Caki2 (cell line): ENCODE data around the gene RALB. TPM values are rescaled to one million over a fixed set of nuclear protein-coding genes. Genes with fewer than 3 reads are reported as not detected.

Experiments used
- DNase-seq: peaks from one replicate; pipeline ENCODE4 v3.0.0-alpha.2; 2015; ENCODE audit warnings: low read depth
- in situ Hi-C: cut with HindIII; loops from 2 replicates; pipeline ENCODE4 v1.10.0; 2016; ENCODE audit warnings: low sequenced_read_pairs, low pct_unique_long_range_greater_than_20kb, mixed read lengths
- total RNA-seq: library from RNA; depleted of rRNA; stranded (reverse); fragments of >200 nt; shearing (Covaris generic); gene quantifications from 2 replicates; pipeline ENCODE4 v1.2.3, GENCODE V29; 2014; ENCODE audit warnings: low replicate concordance

The RALB gene
- total RNA-seq, 1 experiment from 2014 or later, result 116 TPM

DNA sequence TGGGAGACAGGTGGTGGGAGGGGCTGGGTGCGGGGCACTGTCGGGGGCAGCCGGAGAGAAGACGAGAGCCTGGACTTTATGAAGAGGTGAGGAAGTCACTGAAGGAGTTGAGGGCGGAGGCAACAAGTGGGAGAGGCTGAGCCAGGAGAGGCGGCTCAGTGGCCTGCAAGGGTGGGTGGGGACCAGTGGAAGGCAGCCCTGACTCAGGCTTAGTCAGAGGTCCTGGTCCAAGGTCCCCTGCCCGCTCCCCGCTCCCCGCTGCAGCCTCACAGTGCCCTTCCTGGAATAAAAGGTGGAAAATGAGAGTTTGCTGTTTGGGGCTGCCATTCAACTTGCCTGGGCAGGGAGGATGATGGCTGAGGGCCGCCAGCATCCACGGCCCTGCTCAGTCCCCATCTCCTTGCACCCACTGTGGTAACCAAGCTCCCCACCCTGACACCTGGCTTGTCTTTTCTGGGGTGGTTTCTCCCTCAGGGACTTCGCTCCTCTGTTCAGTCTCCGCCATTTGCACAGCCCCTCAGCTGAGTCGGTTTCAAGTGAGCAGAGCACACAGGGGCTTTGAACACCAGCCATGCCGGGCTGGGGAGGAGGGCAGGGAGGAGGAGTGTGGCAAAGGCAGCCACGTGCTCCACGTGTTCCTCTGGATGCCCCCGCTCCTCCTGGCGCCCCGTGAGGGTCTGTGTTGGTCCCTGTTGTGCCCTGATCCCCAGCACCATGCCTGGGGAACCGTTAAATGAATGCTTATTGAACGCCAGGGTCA lies 13.7 kb upstream of the RALB start:
- in situ Hi-C loops, result no loop called here
- peak; percentile 80 for DNase-seq

DNA sequence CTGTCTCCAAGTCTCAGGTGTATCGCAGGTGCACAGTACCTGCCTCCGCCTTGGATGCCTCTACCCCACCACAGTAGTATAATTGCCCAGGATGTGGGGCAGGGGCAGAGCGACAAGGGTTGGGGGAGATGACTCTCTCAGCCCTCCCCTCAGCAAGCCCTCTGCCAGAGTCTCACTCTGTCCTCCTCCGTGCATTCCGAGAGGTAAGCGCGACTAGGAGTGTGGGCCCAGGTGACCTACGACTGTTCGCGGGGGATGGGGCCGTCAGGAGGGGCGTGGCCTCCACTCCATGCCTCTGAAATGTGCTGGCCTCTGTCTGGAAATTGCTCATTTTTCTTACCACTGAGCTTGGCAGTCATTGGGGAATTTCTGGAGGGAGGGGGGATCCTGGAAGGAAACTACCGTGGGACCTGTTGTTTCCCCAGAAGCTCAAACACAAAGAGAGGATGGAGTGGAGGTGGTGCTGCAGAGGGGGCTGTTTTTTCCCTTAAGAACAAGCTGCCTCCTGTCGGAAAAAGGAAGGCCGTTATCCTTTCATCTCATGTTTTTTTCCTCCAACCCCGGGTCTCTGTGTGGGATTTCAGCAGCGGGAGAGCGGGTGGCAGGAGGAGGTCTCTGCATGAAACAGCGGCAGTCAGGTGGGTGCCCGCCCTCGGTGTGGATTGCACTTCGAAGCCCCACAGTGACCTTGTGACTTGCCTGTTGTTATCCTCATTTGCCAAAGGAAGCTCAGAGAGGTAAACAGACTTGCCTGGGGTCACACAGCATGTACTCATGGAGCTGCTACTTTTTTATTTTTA lies 13.0 kb upstream of the RALB start:
- in situ Hi-C loops, result no loop called here
- DNase-seq, result peak; percentile 69

DNA sequence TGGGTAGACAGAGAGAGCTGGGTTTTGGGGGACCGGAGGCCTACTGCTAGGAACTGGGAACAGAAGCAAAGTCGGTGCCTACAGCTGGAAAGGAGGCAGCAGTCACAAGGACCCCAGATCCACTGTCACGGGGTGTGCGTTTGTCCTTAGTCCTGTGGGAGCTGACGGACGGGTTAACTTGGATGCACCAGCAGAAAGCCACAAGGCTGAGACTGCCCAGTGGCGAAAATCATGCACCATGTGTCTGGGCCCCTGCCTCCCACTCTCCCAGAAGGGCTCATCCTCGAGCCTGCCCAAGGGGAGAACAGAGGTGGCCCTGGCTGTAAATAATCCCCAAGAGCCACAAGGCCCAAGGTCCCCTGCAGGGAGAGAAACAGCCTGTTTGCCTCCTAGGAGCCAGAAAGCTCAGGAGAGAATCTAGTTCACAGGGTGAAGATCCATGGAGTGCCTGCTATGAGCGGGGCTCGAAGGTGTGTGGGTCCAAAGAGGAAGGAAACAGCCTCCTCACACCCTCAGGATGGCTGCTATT lies 11.7 kb upstream of the RALB start:
- in situ Hi-C loops, result no loop called here
- no peak for DNase-seq

DNA sequence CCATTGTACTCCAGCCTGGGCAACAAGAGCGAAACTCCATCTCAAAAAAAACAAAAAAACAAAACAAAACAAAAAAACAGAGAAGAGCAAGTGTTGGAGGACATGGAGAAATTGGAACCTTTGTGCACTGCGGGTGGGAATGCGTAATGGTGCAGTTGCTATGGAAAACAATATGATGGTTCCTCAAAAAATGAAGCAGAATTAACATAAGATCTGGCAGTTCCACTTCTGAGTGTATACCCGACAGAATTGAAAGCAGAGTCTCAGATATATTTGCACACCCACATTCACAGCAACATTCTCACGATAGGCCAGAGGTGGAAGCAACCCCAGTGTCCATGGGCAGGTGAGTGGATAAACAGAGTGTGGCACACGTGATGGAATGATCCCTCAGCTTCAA lies 11.0 kb upstream of the RALB start:
- in situ Hi-C loops, result no loop called here
- DNase-seq, result no peak

DNA sequence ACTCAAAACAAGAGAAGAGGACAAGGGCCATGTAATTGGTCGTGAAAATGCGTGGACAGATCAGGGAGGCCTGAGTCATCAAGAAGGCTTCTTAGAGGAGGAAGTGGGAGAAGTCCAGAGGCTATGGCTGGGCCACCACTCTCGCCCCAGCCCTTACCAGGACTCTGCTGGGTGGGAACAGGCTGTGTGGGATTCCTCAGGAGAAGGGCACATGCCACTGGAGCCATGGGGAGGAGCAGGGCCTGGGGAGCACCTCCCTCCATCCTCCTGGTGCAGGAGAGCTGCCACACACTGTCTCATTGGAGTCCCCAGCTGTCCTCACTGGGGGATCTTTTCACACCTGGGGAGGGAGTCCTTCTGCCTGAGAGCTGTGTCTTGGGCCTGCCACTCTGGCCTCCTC lies 9.4 kb upstream of the RALB start:
- no peak for DNase-seq

DNA sequence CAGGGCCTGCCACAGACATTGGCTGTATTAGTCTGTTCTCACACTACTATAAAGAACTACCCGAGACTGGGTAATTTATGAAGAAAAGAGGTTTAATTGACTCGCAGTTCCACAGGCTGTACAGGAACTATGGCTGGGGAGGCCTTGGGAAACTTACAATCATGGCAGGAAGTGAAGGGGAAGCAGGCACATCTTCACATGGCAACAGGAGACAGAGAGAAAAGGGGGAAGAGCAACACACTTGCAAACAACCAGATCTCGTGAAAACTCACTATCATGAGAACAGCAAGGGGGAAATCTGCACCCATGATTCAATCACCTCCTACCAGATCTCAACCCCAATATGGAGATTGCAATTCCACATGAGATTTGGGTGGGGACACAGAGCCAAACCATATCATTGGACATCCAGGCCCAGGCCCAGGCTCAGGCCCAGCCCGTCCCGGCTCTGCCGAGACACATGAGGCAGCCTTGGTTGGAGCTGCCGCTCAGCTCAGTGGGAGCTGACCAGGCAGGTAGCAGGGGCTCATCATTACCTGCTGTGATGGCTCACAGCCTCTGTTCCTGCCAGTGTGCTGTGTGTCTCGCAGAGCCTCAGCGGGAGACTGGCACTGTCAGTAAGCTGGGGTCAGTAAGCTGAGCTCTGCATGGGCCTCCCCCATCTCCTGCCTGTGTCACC lies 8.6 kb upstream of the RALB start:
- in situ Hi-C loops, result no loop called here
- no peak for DNase-seq

More for the DNA sequence above, 9.4 kb upstream of the RALB start:
- in situ Hi-C loops, result no loop called here

DNA sequence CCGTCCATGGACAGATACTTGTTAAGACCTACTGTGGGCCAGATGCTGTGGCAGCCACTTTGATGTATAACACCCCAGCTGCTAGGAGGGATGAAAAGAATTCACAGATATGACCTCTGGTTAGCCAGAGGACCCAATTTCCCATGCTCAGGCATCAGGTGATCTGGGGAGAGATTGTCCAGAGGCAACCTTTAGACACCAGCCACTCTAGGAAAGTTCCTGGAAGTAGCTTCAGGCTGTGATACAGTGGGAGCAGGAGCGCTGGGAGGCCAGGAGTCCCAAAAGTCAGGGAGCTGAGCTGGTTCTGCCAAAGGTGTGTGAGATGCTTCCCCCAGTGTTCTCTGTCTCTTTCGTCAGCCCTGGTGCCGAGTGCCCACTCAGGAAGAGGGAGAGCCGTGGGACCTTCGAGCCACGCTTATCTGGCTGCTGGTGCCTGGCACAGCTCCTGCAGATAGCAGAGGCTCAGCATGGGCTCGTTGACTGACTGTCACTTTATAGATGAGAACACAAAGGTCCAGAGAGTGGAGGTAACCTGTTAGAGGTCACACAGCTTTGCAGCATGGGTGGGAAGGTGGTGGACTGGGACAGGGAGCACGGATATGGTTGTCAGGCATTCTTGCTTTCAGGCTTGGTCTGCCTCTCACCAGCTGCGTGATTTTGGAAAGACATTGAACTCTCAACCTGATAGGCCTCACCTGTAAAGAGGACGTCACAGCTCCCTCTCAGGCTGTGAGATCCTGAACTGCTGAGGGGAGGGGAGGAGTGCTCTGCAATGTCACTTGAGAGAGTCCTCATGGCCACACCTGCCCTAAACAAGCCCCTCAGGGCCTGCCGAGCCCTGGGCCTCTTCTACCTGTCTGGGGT lies 7.8 kb upstream of the RALB start:
- in situ Hi-C loops, result no loop called here
- no peak for DNase-seq

DNA sequence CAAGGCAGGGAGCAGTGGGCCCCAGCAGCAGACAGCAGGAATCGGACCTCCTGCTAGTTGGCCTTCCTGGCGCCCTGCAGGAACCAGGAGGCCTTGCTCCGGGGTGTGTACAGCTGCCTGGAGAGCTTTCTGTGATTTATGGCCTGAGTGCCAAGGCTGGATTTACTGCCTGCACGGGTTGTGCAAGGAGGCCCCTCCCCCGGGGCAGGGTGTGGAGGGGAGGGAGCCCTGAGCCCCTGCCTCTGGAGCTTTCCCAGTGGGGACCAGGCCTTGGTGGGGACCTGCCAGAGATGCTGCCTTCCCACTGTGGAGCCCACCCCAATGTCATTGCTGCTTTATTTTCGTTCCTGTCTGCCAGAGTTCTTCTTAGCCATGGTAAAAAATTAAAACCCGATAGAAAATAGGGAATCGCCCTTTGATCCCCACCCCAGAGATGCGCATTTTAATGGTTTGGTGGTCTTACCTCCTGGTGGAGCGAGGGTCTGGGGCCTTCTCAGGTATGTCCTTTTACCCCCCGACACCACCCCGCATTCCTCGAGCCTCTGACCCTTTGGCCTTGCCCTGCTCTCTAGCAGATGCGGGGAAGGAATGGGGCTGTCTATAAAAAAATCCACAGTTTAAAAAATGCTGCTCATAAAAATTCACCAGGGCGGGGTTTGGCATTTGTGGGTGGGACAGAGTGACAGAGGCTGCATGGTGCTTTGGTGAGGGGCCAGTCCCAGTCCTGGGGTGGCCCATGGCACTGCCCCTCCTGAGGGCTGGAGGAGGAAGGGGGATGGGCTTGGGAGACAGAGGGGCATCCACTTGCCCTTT lies 6.9 kb upstream of the RALB start:
- in situ Hi-C loops, result no loop called here
- peak; percentile 44 for DNase-seq

DNA sequence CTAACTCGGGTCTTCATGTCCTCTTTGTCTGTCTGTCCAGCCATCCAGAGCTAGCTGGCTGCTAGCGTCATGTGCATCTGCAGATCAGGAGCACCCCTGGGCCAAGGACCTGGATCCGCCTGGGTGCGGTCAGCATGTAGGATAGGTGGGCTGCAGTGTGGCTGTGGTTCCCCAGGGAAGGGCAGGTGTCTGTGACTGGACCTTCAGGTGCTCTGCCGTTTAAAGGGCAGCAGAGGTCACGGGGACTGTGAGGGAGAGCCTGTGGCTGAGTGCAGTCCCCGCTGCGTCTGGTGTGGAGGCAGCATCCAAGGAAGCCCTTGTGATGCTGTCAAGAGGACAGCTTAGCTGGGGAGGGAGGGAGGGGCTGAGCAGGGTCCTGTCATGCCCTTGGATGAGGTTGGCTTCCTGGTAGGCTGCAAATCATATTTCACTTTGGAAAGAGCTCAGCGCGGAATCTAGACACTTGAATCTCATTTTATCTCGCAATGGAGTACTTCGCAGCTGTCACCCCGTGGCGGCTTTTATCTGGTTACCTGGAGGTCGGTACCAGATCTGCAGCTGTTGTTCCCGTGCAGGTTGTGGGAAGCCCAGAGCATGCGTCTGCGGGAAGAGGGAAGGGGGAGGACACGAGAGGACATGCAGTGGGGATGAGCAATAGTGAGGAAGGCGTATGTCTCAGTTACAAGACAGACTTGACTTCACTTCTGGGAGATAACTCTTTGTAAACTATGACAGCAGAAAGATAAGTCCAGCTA lies 5.9 kb upstream of the RALB start:
- in situ Hi-C loops, result no loop called here
- no peak for DNase-seq

DNA sequence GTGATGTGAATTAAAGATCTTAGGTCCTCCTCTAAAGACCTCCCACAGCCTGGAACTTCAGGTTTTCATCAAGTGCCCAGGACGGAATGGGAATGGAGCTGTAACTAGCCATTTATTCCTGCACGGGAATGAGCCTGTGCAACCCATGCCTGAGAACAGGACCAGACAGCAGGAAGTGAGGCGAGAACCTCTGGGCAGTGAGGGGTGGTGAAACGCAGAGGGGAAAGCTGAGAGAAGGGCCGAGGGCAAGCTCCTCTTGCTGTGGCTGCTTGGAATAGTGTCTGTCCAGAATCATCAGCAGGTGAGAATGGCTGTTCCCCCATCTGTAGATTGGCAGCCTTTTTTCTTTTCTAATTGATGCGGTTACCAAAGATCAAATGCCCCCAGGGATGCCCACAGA lies 4.8 kb upstream of the RALB start:
- DNase-seq, result no peak
- in situ Hi-C loops, result no loop called here

DNA sequence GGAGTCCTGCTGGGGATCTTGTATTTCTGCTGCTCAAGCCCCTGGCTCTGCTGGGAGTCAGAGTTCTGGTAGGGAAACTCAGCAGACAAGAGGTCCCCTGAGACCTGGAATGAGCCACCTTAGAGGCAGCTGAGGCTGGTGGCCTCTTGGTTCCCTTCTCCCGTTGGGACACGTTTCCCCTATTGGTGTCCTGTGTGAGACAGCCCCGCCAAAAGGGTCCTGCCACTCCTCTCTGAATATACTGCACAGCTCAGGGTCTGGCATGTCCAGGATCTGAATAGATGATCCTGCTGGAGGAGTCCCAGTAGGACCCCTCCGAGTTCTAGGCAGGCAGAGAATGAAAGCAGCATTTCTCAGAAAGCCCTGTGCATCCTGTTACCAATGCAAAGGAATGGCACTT lies 2.0 kb upstream of the RALB start:
- no peak for DNase-seq
- in situ Hi-C loops, result no loop called here

DNA sequence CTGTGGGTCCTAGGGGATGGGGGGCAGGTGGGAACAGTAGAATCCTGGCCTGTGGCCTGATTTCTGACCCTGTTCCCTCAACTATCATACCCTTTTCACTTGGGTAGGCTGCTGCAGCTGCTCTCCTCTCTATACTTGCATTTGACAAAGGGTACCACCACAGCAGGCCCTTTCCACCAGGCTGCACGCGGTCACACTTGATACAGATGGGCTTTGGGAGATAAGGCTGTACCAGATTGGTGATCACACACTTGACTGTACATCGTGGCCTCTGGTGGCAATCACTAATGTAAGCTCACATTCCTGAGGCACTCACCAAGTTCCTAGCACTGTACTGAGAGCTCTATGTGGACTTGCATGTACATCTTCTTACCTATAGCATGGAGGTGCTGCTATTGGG lies 1.6 kb upstream of the RALB start:
- in situ Hi-C loops, result no loop called here
- DNase-seq, result no peak

DNA sequence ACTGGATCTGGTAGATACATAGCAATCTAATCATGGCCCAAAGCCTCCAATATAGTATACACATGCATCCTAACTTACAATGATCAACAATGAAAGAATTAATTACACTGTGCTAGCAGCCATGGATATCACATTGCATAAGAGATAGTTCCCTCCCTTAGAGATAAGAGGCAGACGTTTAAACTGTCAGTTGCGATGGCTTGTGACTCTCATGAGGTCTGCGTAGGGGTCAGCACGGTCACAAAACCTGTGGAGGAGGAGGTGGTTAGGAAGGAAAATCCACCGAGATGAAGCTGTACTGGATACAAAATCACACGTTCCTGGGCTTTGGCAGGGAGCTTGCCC lies 800 bp upstream of the RALB start:
- no peak for DNase-seq
- in situ Hi-C loops, result no loop called here

DNA sequence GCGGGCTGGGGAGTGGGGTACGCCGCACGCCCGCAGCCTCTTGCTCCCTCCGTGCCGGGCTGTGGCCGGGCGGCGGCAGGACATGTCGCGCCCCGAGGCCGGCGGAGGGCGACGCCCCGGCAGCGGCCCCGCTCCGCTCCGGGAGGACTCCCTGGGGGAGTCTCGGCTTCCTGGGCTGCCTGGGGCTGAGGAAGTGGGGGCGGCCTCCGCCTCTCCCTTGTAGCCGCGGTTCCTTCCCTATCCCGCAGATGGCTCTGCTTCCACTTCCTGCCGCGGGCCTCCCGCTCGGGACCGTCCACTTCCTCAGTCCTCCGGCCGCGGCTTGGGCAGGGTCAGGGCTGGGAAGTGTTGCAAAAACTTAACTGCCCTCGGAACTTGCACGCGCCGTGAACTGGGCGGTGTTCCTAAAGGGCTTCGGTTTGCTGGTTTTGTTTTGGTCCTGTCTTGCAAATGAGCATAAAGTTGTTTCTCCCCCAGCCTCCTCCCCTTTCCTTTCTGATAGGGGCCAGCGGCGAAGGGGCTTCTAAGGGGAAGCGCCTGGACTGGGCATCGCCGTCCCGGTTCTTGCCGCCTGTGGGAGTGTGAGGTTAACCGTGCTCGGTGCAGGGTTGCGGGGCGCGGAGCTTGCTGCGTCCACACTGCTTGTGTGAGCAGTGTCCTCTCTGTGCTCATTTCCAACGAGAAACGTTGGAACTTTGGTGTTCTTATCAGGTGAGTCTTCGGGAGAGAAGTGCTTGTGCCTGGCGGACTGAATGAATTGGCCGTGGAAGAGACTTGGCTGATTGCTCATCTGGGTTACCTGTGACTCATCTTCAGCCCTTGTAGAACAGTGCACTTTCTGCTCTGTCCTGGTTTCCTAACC lies 600 bp downstream of the RALB start:
- in situ Hi-C loops, result no loop called here
- DNase-seq, result peak; percentile 61

DNA sequence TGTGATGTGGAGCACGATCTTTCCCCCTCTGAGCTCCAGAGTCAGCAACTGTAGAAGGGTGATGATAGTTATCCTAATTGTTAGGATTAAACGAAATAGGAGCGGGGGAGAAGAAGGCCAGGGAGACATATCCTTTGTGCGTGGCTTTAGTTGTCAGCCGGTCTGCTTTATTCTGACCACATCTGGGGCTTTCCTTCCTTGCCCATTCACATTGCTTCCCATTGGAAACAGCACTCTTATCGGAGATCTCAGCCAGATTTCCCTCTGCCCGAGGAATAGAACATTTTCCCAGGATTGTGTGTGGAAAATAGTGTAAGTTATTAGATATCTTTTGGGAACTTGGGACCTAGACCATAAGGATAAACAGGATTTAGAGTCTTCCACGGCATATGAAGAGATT lies 1.5 kb downstream of the RALB start:
- DNase-seq, result no peak
- in situ Hi-C loops, result no loop called here

DNA sequence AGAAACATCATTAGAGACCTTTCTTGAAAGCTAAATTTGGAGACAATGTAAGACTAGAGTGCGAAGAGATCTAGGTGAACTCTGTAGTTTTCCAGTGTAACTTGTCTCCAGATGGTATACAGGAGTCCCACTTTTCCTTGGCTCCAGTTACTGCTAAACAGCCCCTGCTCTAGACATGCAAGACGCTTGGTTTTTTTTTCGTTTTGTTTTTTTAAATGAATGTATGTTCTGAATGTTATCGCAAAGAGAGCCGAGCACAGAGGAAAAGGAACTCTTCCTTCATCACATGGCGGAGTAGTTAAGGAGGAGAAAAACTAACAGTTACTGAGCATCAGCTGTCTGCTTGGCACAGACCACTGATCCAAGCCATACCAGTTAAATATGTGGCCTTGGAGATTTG lies 2.4 kb downstream of the RALB start:
- DNase-seq, result no peak
- in situ Hi-C loops, result no loop called here
